ENCODE measurements around the gene MEGF8. TPM values are rescaled to one million over a fixed set of nuclear protein-coding genes. Genes with fewer than 3 reads are reported as not detected.
A peak's percentile ranks its signal among the peaks of the same experiment; 100 is the strongest.

MEGF8 gene
- total and polyA plus RNA-seq, 10 of the 15 experiments (the other 5 are each of a cell fraction or from before 2014, with no cell fraction given) = 0.43 to 12.8 (median 2.7) TPM

DNA sequence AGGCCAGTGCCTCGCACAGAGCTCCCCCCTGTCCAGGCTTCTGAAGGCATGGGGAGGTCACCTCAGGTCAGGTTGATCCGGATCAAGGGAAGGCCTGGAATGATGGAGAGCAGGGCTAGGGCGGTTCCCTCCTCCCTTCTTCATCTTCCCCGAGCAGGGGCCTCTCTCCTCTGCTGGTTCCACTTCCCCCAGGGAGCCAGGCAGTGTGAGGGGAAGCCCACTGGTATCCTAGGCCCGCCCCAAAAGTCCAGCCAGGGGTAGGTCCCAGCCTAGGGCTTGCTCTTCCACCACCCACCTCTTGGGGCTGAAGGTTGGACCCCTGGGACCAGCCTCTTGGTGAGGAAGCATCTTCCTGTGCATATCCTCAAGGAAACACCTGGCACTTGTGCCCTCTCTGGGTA, 39.9 kb upstream of the MEGF8 start (continued):
- no peak for TF ChIP-seq REST (IDR thresholded peaks at IDR 0.05; ENCODE audit: low read depth, low read length)
- no peak for TF ChIP-seq ZNF592 (IDR thresholded peaks at IDR 0.05)
- TF ChIP-seq, protein P1, sequence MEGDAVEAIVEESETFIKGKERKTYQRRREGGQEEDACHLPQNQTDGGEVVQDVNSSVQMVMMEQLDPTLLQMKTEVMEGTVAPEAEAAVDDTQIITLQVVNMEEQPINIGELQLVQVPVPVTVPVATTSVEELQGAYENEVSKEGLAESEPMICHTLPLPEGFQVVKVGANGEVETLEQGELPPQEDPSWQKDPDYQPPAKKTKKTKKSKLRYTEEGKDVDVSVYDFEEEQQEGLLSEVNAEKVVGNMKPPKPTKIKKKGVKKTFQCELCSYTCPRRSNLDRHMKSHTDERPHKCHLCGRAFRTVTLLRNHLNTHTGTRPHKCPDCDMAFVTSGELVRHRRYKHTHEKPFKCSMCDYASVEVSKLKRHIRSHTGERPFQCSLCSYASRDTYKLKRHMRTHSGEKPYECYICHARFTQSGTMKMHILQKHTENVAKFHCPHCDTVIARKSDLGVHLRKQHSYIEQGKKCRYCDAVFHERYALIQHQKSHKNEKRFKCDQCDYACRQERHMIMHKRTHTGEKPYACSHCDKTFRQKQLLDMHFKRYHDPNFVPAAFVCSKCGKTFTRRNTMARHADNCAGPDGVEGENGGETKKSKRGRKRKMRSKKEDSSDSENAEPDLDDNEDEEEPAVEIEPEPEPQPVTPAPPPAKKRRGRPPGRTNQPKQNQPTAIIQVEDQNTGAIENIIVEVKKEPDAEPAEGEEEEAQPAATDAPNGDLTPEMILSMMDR (IDR thresholded peaks at IDR 0.05 in 2 of 3, conservative IDR thresholded peaks at IDR 0.05 in 1 of 3; ENCODE audit: control insufficient read depth in 2 of 3, extremely low read depth in 1 of 3, insufficient read depth in 1 of 3, low read depth in 3 of 3, low read length in 3 of 3) = 0 out of 6 replicates have a peak, but pooled peaks of 1 of the 3 experiments have one; percentile 6
- TF ChIP-seq ZNF24 (IDR thresholded peaks at IDR 0.05) = no peak
- TF ChIP-seq, protein P2, sequence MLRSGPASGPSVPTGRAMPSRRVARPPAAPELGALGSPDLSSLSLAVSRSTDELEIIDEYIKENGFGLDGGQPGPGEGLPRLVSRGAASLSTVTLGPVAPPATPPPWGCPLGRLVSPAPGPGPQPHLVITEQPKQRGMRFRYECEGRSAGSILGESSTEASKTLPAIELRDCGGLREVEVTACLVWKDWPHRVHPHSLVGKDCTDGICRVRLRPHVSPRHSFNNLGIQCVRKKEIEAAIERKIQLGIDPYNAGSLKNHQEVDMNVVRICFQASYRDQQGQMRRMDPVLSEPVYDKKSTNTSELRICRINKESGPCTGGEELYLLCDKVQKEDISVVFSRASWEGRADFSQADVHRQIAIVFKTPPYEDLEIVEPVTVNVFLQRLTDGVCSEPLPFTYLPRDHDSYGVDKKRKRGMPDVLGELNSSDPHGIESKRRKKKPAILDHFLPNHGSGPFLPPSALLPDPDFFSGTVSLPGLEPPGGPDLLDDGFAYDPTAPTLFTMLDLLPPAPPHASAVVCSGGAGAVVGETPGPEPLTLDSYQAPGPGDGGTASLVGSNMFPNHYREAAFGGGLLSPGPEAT (IDR thresholded peaks at IDR 0.05; ENCODE audit: low read depth) = 0 out of 2 replicates have a peak, but pooled peaks have one; percentile 15
- TF ChIP-seq, protein P3, sequence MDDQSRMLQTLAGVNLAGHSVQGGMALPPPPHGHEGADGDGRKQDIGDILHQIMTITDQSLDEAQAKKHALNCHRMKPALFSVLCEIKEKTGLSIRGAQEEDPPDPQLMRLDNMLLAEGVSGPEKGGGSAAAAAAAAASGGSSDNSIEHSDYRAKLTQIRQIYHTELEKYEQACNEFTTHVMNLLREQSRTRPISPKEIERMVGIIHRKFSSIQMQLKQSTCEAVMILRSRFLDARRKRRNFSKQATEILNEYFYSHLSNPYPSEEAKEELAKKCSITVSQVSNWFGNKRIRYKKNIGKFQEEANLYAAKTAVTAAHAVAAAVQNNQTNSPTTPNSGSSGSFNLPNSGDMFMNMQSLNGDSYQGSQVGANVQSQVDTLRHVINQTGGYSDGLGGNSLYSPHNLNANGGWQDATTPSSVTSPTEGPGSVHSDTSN (IDR thresholded peaks at IDR 0.05; ENCODE audit: insufficient replicate concordance, low read depth, low read length) = no peak
- TF ChIP-seq NBN (IDR thresholded peaks at IDR 0.05) = no peak
- TF ChIP-seq CREM (IDR thresholded peaks at IDR 0.05; ENCODE audit: low read depth) = no peak
- no peak for TF ChIP-seq PAX5 (IDR thresholded peaks at IDR 0.05; ENCODE audit: borderline replicate concordance, low read depth, low read length)

All from GM12878 (cell line).